GM12892 (cell line): Measurements from ENCODE around the gene COA1.

Source experiments
- POLR2A ChIP-seq: IDR thresholded peaks from 2 replicates; pipeline ENCODE4 v1.6.1; 2011; ENCODE audit warnings: low read depth, low read length, control low read depth
- POLR2AphosphoS5 ChIP-seq: IDR thresholded peaks from 2 replicates; pipeline ENCODE4 v1.6.1; 2011; ENCODE audit warnings: low read depth, low read length, control low read depth

DNA sequence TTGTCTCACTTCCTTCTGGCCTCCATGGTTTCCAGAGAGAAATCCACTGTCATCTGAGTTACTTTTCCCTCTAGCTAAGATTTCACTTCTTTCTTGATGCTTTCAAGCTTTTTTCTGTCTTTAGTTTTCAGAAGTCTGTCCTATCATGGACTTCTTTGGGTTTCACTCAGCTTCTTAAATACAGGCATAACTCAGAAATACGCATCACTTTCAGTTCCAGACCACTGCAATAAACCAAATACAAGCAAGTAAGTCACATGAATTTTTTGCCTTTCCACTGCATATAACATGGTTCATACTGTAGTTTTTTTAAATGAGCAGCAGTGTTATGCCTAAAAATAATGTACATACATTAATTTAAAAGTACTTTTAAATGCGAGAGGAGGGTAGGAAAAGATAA lies 97.8 kb downstream of the COA1 start:
- TF ChIP-seq POLR2AphosphoS5 (no peak), POLR2A (no peak)
